IMR-90 (cell line): ENCODE measurements around the gene SLC22A16. TPM values are rescaled to one million over a fixed set of nuclear protein-coding genes. Genes with fewer than 3 reads are reported as not detected.

Experiments
- ATAC-seq: fragments of 200-7000 bp; cut with Tn5 transposase; 2 replicates; pipeline ENCODE4 v1.9.1; 2020; ENCODE audit warnings: low read depth, mild to moderate bottlenecking, moderate library complexity
- BruUV-seq: library from RNA; stranded (reverse); fragments of 400-500 nt; replicated peaks from 2 replicates; lab custom pipeline; 2021; lab: Mats Ljungman, UMichigan
- CTCF ChIA-PET: fragments of 300-600 bp; formaldehyde crosslinking; extraction: SDS; loops from one replicate; lab custom pipeline; 2021; ENCODE audit warnings: antibody characterized with exemption; lab: Yijun Ruan, JAX
- POLR2A ChIA-PET: fragments of 300-600 bp; sonication (Branson Sonifier 250); formaldehyde crosslinking; loops from one replicate; lab custom pipeline; 2022; ENCODE audit warnings: antibody characterized with exemption; ENCODE audit not compliant: unreplicated experiment; lab: Charles Lee
- DNase-seq: peaks from one replicate; pipeline ENCODE4 v3.0.0; 2013
- H2AFZ ChIP-seq: replicated peaks from 2 replicates; pipeline ENCODE3; 2013; ENCODE audit warnings: low read length, mild to moderate bottlenecking; ENCODE audit not compliant: poor library complexity
- H2AK5ac ChIP-seq: 2 replicates; pipeline ENCODE4 v1.6.1; 2013; ENCODE audit warnings: low read depth, low read length, inconsistent platforms
- H2AK9ac ChIP-seq: replicated peaks from 2 replicates; pipeline ENCODE3; 2013; ENCODE audit warnings: mild to moderate bottlenecking, low read depth, low read length, moderate library complexity; ENCODE audit not compliant: poor library complexity
- H2BK120ac ChIP-seq: 2 replicates; pipeline ENCODE4 v1.6.1; 2013; ENCODE audit warnings: low read depth, low read length, inconsistent platforms
- H2BK15ac ChIP-seq: 3 replicates; pipeline ENCODE4 v1.6.1; 2013; ENCODE audit warnings: low read depth, low read length, inconsistent platforms
- H2BK20ac ChIP-seq: 2 replicates; pipeline ENCODE4 v1.6.1; 2013; ENCODE audit warnings: low read depth, mild to moderate bottlenecking, inconsistent platforms, low read length, moderate library complexity
- H2BK5ac ChIP-seq: 2 replicates; pipeline ENCODE4 v1.6.1; 2013; ENCODE audit warnings: mild to moderate bottlenecking, low read depth, low read length, inconsistent platforms; ENCODE audit not compliant: poor library complexity, severe bottlenecking
- H3K14ac ChIP-seq: replicated peaks from 2 replicates; pipeline ENCODE4 v1.6.1; 2013; ENCODE audit warnings: low read depth, low read length, inconsistent platforms
- H3K18ac ChIP-seq: 2 replicates; pipeline ENCODE4 v1.6.1; 2013; ENCODE audit warnings: low read depth, low read length, control low read depth
- H3K23ac ChIP-seq: 2 replicates; pipeline ENCODE4 v1.6.1; 2013; ENCODE audit warnings: low read depth, low read length, inconsistent platforms
- H3K27ac ChIP-seq: 2 replicates; pipeline ENCODE4 v1.5.1; 2013; ENCODE audit warnings: mild to moderate bottlenecking, control low read depth, low read length; ENCODE audit not compliant: insufficient read depth
- H3K27me3 ChIP-seq: 2 replicates; pipeline ENCODE4 v1.6.1; 2013; ENCODE audit warnings: low read length; ENCODE audit not compliant: control insufficient read depth, insufficient read depth
- H3K36me3 ChIP-seq: 2 replicates; pipeline ENCODE4 v1.6.1; 2013; ENCODE audit warnings: low read length, mixed read lengths; ENCODE audit not compliant: control insufficient read depth, insufficient read depth
- H3K4ac ChIP-seq: 2 replicates; pipeline ENCODE4 v1.6.1; 2013; ENCODE audit warnings: low read depth, low read length, inconsistent platforms
- H3K4me1 ChIP-seq: 2 replicates; pipeline ENCODE4 v1.6.1; 2013; ENCODE audit warnings: low read length, mixed read lengths; ENCODE audit not compliant: control insufficient read depth, insufficient read depth
- H3K4me2 ChIP-seq: 2 replicates; pipeline ENCODE4 v1.6.1; 2013; ENCODE audit warnings: low read depth, mild to moderate bottlenecking, control low read depth, low read length, moderate library complexity
- H3K4me3 ChIP-seq: 2 replicates; pipeline ENCODE4 v1.5.1; 2013; ENCODE audit warnings: low read depth, mild to moderate bottlenecking, control low read depth, low read length, moderate library complexity; ENCODE audit not compliant: insufficient read depth
- H3K56ac ChIP-seq: 2 replicates; pipeline ENCODE4 v1.6.1; 2013; ENCODE audit warnings: low read length, inconsistent platforms; ENCODE audit not compliant: insufficient read depth; ENCODE audit errors: extremely low read depth
- H3K79me1 ChIP-seq, 2 experiments: 2 replicates each; pipeline ENCODE4 v1.6.1; 2013; ENCODE audit warnings: low read length in 2 of 2, inconsistent platforms in 1 of 2, low read depth in 1 of 2
- H3K9ac ChIP-seq: 2 replicates; pipeline ENCODE4 v1.6.1; 2013; ENCODE audit warnings: low read depth, low read length, control low read depth
- H3K9me1 ChIP-seq: 2 replicates; pipeline ENCODE4 v1.6.1; 2013; ENCODE audit warnings: low read length, inconsistent platforms; ENCODE audit not compliant: insufficient read depth
- H3K9me3 ChIP-seq: 2 replicates; pipeline ENCODE4 v1.6.1; 2013; ENCODE audit warnings: low read length; ENCODE audit not compliant: control insufficient read depth, insufficient read depth
- H4K20me1 ChIP-seq: 2 replicates; pipeline ENCODE4 v1.6.1; 2013; ENCODE audit warnings: low read length, inconsistent platforms; ENCODE audit not compliant: insufficient read depth
- H4K5ac ChIP-seq: 2 replicates; pipeline ENCODE4 v1.6.1; 2013; ENCODE audit warnings: mild to moderate bottlenecking, low read depth, low read length, control low read depth
- H4K8ac ChIP-seq, 2 experiments: 2 replicates each; pipeline ENCODE4 v1.6.1; 2013; ENCODE audit warnings: low read depth in 2 of 2, low read length in 2 of 2, control low read depth in 1 of 2, inconsistent platforms in 1 of 2
- H4K91ac ChIP-seq: 2 replicates; pipeline ENCODE4 v1.6.1; 2013; ENCODE audit warnings: low read depth, low read length, inconsistent platforms; ENCODE audit not compliant: insufficient read depth
- BHLHE40 ChIP-seq: fragments of 150-350 bp; IDR thresholded peaks from 2 replicates; pipeline ENCODE4 v1.6.1; 2016; ENCODE audit warnings: mild to moderate bottlenecking, low read depth, low read length
- CHD1 ChIP-seq: IDR thresholded peaks from 2 replicates; pipeline ENCODE4 v1.6.1; 2012; ENCODE audit warnings: low read depth, low read length, improper control_type of control experiment
- MAZ ChIP-seq: IDR thresholded peaks from 2 replicates; pipeline ENCODE4 v1.6.1; 2012; ENCODE audit warnings: low read depth, mild to moderate bottlenecking, low read length, improper control_type of control experiment, moderate library complexity, borderline replicate concordance
- MXI1 ChIP-seq: IDR thresholded peaks from 2 replicates; pipeline ENCODE4 v1.6.1; 2012; ENCODE audit warnings: low read depth, mild to moderate bottlenecking, low read length, moderate library complexity, borderline replicate concordance
- NFE2L2 ChIP-seq: fragments of 150-350 bp; IDR thresholded peaks from 2 replicates; pipeline ENCODE4 v1.6.1; 2016; ENCODE audit warnings: low read depth, mild to moderate bottlenecking, low read length
- RAD21 ChIP-seq: IDR thresholded peaks from 2 replicates; pipeline ENCODE4 v1.6.1; 2012; ENCODE audit warnings: low read length, improper control_type of control experiment
- RCOR1 ChIP-seq: IDR thresholded peaks from 2 replicates; pipeline ENCODE4 v1.6.1; 2012; ENCODE audit warnings: mild to moderate bottlenecking, low read length, improper control_type of control experiment; ENCODE audit not compliant: insufficient replicate concordance
- SMC3 ChIP-seq: fragments of 150-350 bp; IDR thresholded peaks from 2 replicates; pipeline ENCODE4 v1.6.1; 2016; ENCODE audit warnings: low read depth, mild to moderate bottlenecking, antibody characterized with exemption, low read length, moderate library complexity
- WGBS, 2 experiments: methylation state at CpG; one replicate each; pipeline versions ENCODE4 v1.1.5 to v1.1.7; 2013; ENCODE audit warnings: missing lambda C conversion rate in 2 of 2; ENCODE audit not compliant: insufficient read length in 1 of 2; ENCODE audit errors: extremely low coverage in 2 of 2; 5-methylcytosine and 5-hydroxymethylcytosine counted together
- dilution Hi-C: fragments of 300-500 bp; cut with HindIII; formaldehyde crosslinking; loops from one replicate; pipeline ENCODE4 v1.14.3; 2018; ENCODE audit warnings: low sequenced_read_pairs; ENCODE audit not compliant: unreplicated experiment
- in situ Hi-C: fragments of 300-500 bp; cut with MboI; formaldehyde crosslinking; loops from 3 replicates; pipeline ENCODE4 v1.14.3; 2019; ENCODE audit warnings: low sequenced_read_pairs, inconsistent platforms, mixed read lengths
- intact Hi-C: fragments of 100-400 bp; cut with micrococcal nuclease; formaldehyde crosslinking; loops from 2 replicates; pipeline ENCODE4 v1.10.0; 2022
- polyA plus RNA-seq, 3 experiments: library from polyadenylated mRNA; depleted of rRNA; stranded (reverse); fragments of >200 nt; gene quantifications; 2 replicates each; pipeline ENCODE4 v1.2.3, GENCODE V29; 2012; ENCODE audit warnings: low replicate concordance in 1 of 3
- total RNA-seq: library from RNA; depleted of rRNA; stranded (reverse); fragments of >200 nt; gene quantifications from 2 replicates; pipeline ENCODE4 v1.2.3, GENCODE V29; 2012
- TF ChIP-seq, protein P1 (sequence below): fragments of 150-350 bp; IDR thresholded peaks from 2 replicates; pipeline ENCODE4 v1.6.1; 2016; ENCODE audit warnings: low read depth, mild to moderate bottlenecking, low read length, moderate library complexity, borderline replicate concordance
- TF ChIP-seq, protein P2 (sequence below): conservative IDR thresholded peaks from 2 replicates; pipeline ENCODE4 v1.5.1; 2012; ENCODE audit warnings: mild to moderate bottlenecking, low read depth, low read length, improper control_type of control experiment

Gene SLC22A16
- total and polyA plus RNA-seq, 2 of the 4 experiments (the other 2 are of a cell fraction) = not detected

GRCh38 chr6:110475066-110475653 is 1.3 kb downstream of the SLC22A16 start:
- ATAC-seq = no peak
- Histone ChIP-seq H2BK120ac (no peak overlapping the region), H4K5ac (no peak overlapping the region), H3K9me3 (no peaks in the 10 kb centered on the region), H3K9me1 (no peaks in the 10 kb centered on the region), H3K27me3 (peaks cover 38% of the 10 kb centered on the region), H3K27ac (no peak overlapping the region), H3K4me2 (no peak overlapping the region), H3K79me1 (no peaks in the 10 kb centered on the region), H3K36me3 (no peaks in the 10 kb centered on the region), H4K20me1 (no peaks in the 10 kb centered on the region), H3K56ac (no peak overlapping the region), H2AFZ (no peak overlapping the region), H3K4me1 (no peaks in the 10 kb centered on the region), H3K18ac (no peak overlapping the region), H3K4me3 (no peak overlapping the region), H3K14ac (no peak overlapping the region), H2AK9ac (no peak overlapping the region), H2BK20ac (no peak overlapping the region), H2BK15ac (no peak overlapping the region), H4K8ac (no peak overlapping the region), H4K91ac (no peak overlapping the region), H2AK5ac (no peak overlapping the region), H3K4ac (no peak overlapping the region), H2BK5ac (no peak overlapping the region), H3K9ac (no peak overlapping the region), H3K23ac (no peak overlapping the region)
- intact Hi-C loops = no loop called here
- dilution Hi-C loops = no loop called here
- no CpG with 5 or more reads among the region's 10 CpGs for WGBS, 2 experiments
- no peak for TF ChIP-seq MAZ
- TF ChIP-seq MXI1 = no peak
- no peak for TF ChIP-seq CHD1
- TF ChIP-seq NFE2L2 = no peak
- TF ChIP-seq, protein P1, sequence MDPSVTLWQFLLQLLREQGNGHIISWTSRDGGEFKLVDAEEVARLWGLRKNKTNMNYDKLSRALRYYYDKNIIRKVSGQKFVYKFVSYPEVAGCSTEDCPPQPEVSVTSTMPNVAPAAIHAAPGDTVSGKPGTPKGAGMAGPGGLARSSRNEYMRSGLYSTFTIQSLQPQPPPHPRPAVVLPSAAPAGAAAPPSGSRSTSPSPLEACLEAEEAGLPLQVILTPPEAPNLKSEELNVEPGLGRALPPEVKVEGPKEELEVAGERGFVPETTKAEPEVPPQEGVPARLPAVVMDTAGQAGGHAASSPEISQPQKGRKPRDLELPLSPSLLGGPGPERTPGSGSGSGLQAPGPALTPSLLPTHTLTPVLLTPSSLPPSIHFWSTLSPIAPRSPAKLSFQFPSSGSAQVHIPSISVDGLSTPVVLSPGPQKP = no peak
- no peak for TF ChIP-seq RCOR1
- TF ChIP-seq, protein P2, sequence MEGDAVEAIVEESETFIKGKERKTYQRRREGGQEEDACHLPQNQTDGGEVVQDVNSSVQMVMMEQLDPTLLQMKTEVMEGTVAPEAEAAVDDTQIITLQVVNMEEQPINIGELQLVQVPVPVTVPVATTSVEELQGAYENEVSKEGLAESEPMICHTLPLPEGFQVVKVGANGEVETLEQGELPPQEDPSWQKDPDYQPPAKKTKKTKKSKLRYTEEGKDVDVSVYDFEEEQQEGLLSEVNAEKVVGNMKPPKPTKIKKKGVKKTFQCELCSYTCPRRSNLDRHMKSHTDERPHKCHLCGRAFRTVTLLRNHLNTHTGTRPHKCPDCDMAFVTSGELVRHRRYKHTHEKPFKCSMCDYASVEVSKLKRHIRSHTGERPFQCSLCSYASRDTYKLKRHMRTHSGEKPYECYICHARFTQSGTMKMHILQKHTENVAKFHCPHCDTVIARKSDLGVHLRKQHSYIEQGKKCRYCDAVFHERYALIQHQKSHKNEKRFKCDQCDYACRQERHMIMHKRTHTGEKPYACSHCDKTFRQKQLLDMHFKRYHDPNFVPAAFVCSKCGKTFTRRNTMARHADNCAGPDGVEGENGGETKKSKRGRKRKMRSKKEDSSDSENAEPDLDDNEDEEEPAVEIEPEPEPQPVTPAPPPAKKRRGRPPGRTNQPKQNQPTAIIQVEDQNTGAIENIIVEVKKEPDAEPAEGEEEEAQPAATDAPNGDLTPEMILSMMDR = no peak
- TF ChIP-seq RAD21 = no peak
- TF ChIP-seq SMC3 = no peak
- TF ChIP-seq BHLHE40 = no peak
- in situ Hi-C loops = no loop called here
- POLR2A ChIA-PET = no interaction called here
- CTCF ChIA-PET = no interaction called here
- BruUV-seq = no TSS peak
- DNase-seq = no peak
